SIG-M5 (cell line): ENCODE data around the gene GDAP2.
"Not testable (repeated sequence)": the region's sequence is repeated elsewhere in the genome, so short reads cannot be mapped to it uniquely, and the experiment has no call there.

Experiments used
- DNase-seq: peaks from one replicate; lab custom pipeline; 2025; lab: John Stamatoyannopoulos, UW

The GDAP2 gene

GRCh38 chr1:117929343-117930172 lies at the start of gene GDAP2, which contains the start of gene WDR3:
Gene GDAP2, minus strand, starts transcription at chr1:117929621. Its CDS starts 9,264 bp downstream, at chr1:117920357.
Gene WDR3, plus strand, starts transcription at chr1:117929739. Its CDS starts 3,581 bp downstream, at chr1:117933320.
- peak; percentile 81 for DNase-seq

GRCh38 chr1:117976381-117976780 lies 47.0 kb upstream of the GDAP2 start:
- no peak for DNase-seq

GRCh38 chr1:117971777-117972176 lies 42.4 kb upstream of the GDAP2 start:
- no peak for DNase-seq

DNA sequence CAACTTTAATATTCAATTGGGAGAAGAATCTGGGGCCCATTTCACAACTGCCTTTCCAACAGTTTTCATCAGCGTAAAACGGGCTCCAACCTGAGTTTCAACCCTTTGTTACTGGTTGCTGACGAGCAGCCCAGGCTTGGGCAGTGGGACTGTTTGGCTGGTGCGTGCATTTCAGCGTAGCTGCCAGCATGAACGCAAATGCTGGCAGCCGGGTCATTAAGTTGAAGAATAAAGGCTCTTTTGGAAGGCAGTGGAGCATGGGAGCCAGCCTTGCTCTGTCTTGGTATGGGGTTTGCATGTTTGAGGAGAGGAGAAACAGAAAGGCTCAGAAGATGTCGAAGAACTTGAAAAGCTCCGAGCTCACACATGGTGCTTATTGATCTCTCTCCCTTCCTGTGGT lies 40.8 kb upstream of the GDAP2 start:
- no peak for DNase-seq

- DNase-seq = no peak
Measured at GRCh38 chr1:117967881-117968280, 38.5 kb upstream of the GDAP2 start.

DNA sequence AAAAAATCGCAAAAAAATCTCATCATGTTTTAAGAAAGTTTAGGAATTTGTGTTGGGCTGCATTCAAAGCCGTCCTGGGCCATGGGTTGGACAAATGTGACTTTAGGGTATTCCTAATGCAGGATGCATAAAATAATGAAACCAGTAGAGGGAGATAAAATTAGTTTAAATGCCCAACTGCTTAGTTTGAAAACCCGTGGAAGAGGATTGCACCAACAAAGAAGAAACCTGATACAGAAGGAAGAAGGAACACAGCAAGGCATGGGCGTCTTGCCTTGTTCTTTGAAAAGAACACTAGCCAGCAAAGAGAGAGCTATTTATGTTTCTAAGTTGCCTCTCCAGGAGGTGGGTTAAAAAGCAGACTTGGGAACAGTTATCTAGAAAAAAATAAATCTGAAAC lies 38.1 kb upstream of the GDAP2 start:
- DNase-seq = no peak

- no peak for DNase-seq
Measured at GRCh38 chr1:117964290-117965038, 35.0 kb upstream of the GDAP2 start.

- DNase-seq = no peak
Measured at GRCh38 chr1:117959364-117959763, 29.9 kb upstream of the GDAP2 start.

- DNase-seq = no peak
Measured at GRCh38 chr1:117952386-117952785, 23.0 kb upstream of the GDAP2 start.

- DNase-seq = no peak
Measured at GRCh38 chr1:117942293-117942692, 12.9 kb upstream of the GDAP2 start.

GRCh38 chr1:117933769-117934168 lies 4.3 kb upstream of the GDAP2 start:
- no peak for DNase-seq

DNA sequence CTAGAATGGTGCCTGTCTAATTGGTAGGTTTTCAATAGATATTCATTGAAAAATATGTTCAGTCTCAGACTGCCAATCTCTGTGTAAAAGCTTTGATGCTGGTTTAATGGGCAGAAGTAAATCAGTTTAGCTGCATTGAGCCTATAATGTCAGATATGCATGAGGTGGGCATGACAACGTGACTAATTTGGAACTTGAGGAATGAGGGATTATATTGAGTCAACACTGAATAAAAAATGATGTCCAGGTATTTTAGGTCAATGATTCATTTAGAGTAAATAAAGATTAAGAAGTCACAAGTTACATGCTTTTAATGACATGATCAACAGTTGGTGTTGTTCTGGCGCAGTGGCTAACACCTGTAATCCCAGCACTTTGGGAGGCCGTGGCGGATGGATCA lies 3.2 kb upstream of the GDAP2 start:
- DNase-seq = no peak

GRCh38 chr1:117930484-117930883 lies 1.1 kb upstream of the GDAP2 start:
- DNase-seq = no peak

DNA sequence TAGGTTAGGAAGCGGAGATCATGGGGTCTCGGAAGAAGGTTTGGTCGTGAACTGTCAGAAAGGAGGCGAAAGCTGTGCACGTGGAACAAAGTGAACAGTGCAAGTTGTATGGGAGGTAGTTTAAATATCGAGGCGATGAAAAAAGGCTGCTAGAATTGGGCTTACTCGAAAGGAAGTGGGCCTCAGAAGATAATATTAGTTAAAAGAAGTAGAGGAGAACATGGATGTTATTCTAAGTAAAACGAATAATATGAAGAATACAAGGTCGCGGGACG lies 689 bp upstream of the GDAP2 start:
- DNase-seq = no peak

- no peak for DNase-seq
Measured at GRCh38 chr1:117928881-117929342, 509 bp downstream of the GDAP2 start.

DNA sequence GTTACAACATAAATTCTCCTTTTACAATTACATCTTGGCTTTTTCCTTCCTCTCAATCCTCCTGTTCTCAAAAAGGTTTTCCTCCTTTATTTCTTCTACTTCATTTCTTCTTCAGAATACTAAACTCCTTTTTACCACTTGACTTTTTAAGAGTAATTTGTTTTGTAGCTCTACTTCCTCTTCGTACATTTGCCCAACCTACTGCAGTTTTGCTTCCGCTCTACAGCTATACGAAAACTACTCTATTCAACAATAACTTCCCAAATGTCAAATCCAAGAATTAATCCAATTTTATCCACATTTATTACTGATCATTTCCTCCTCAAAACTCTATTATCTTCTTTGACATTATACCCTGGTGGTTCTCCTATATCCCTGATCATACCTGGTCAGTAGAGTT lies 3.4 kb downstream of the GDAP2 start:
- no peak for DNase-seq

DNA sequence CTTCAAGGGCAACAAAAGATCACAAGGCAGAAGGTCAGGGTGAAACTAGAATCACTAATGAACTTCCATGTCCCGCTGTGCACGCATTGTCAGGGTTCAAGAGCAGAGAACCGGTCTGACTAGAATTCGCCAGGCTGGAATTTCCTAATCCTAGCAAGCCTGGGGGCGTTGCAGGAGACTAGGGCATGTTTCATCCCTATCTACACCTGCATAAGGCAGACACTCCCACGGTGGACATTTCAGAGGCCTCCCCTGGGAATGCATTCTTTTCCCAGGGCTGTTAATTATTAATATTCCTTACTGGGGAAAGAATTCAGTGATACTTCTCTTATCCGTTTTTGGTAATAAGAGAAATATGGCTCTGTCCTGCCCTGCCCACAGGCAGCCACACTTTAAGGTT lies 6.7 kb downstream of the GDAP2 start:
- not testable (repeated sequence) for DNase-seq

DNA sequence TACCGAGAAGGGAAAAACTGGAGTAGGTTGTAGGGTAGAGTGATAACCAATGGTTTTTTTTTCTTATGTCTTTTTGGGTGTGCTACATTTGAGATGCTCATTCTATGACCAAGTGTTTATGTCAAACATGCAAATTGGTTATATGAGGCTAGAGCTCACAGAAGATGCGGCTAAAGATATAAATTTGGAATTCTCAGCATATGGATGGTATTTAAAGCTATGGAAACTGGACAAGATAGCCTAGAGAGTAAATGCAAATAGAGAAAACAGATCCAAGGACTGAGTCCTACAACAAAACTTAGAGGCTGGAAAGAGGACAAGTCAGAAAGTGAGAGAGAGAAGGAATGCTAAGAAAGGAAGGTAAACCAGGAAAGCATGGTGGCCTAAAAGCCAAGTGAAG lies 7.4 kb downstream of the GDAP2 start:
- DNase-seq = no peak

DNA sequence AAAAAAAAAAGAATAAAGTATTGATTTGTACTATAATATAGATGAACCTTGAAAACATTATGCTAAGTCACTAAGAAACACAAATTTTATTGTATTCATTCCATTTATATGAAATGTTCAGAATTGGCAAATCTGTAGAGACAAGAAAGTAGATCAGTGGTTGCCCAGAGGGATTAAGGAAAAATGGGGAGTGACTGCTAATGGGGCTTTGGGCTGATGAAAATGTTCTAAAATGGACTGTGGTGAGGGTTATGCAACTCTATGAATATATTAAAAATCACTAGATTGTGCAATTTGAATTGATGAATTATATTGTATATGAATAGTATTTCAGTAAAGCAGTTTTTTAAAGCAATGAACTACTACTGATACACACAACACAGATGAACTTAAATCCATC lies 10.0 kb downstream of the GDAP2 start:
- DNase-seq = no peak

GRCh38 chr1:117911051-117911450 lies 18.4 kb downstream of the GDAP2 start:
- no peak for DNase-seq

- DNase-seq = no peak
Measured at GRCh38 chr1:117905019-117905418, 24.4 kb downstream of the GDAP2 start.

- DNase-seq = no peak
Measured at GRCh38 chr1:117904485-117904884, 24.9 kb downstream of the GDAP2 start.

GRCh38 chr1:117902944-117903343 lies 26.5 kb downstream of the GDAP2 start:
- DNase-seq = no peak
